Globus pallidus (tissue), 1 donor: ENCODE results near the gene CD6.

Experiments
- DNase-seq: peaks from one replicate; pipeline ENCODE4 v3.0.0-alpha.2; 2015; ENCODE audit warnings: low spot score

Gene CD6

GRCh38 chr11:61026121-61027031, 54.9 kb downstream of the CD6 start:
- DNase-seq = peak; percentile 35

DNA sequence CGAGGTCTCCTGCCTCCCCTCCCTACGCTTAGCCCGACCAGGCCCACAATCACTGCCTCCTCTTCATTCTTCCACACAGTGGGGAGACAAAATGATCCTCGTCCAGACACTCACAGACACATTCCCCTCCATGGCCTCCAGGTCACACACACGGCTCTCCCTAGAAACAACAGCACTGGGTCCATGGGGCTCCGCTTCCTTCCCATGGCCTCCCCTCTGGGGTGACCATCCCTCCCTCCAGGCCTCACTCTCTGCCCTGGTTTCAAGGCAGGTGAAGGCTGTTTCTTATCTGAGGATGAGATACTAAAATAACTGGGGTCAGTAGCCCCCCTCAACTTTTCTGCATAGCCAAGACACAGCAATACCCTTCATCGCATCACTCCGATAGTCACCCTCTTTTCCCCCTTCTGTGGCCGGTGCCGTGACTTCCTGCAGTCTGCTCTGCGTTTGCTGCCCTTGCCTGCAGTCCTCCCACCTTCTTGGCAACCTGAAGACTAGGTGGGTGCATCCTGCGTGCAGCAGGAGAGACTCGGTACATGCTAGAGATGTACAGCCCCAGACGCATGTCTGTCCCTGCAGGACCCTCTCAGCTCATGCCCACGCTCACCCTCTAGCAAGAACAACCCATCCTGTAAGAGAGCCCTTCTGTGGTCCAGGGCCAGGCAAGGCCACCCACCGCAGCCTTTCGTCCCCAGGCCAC, 55.8 kb downstream of the CD6 start:
- no peak for DNase-seq

DNA sequence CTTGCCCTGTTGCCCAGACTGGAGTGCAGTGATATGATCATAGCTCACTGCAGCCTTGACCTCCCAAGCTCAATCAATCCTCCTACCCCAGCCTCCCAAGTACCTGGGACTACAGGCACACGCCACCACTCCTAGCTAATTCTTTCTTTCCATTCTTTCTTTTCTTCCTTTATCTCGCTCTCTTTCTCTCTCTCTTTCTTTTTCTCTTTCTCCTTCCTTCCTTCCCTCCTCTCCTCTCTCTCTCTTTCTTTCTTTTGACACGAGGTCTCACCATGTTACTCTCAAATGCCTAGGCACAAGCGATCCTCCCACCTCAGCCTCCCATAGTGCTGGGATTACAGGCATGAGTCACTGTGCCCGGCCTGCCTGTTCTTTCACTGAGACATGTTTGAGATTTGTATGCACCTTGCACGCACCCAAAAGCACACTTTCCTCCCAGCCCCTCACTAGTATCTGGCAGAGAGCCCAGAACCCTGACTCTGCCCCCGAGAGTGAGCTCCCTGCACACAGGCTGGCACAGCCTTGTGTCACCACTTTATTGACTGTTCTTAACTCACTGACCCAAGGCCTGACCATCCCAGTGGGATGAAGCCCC, 56.8 kb downstream of the CD6 start:
- DNase-seq = no peak

GRCh38 chr11:61032824-61033223, 61.3 kb downstream of the CD6 start:
- no peak for DNase-seq

GRCh38 chr11:61033417-61033816, 61.9 kb downstream of the CD6 start:
- no peak for DNase-seq

DNA sequence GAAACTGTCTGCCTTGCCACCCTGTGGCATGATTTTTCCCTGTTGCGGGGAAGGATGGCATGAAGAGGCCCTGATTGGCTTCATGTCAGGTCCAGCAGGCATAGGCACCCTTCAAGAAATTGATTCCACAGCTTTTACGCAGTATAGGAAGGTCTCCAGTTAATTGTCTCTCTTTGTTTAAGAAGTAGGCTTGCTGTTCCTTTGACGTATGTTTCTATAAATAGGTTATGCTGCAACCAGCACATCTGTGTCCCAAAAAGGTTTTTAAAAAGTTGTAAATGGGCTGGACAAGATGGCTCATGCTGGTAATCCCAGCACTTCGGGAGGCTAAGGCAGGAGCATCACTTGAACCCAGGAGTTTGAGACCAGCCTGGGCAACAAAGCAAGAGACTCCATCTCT, 62.6 kb downstream of the CD6 start:
- no peak for DNase-seq

GRCh38 chr11:61034704-61035525, 63.4 kb downstream of the CD6 start:
- DNase-seq = no peak

DNA sequence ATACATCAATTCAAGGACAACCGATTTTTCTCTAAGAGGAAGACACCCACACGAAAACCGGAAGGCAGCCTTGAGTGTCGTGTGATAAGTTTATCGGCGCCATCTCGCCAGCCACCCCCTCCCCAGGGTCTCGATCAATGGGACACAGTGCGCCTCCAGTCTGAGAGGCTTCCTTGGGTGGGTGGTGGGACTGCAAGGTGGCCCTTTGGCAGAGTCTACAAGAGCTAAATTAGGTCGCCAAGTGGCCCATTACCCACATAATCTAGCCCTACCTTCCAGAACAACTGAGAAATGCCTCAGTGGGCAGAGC, 64.0 kb downstream of the CD6 start:
- no peak for DNase-seq

- no peak for DNase-seq
Observed at GRCh38 chr11:61037441-61038093, 66.1 kb downstream of the CD6 start.

- DNase-seq = no peak
Observed at GRCh38 chr11:61039916-61040315, 68.4 kb downstream of the CD6 start.

DNA sequence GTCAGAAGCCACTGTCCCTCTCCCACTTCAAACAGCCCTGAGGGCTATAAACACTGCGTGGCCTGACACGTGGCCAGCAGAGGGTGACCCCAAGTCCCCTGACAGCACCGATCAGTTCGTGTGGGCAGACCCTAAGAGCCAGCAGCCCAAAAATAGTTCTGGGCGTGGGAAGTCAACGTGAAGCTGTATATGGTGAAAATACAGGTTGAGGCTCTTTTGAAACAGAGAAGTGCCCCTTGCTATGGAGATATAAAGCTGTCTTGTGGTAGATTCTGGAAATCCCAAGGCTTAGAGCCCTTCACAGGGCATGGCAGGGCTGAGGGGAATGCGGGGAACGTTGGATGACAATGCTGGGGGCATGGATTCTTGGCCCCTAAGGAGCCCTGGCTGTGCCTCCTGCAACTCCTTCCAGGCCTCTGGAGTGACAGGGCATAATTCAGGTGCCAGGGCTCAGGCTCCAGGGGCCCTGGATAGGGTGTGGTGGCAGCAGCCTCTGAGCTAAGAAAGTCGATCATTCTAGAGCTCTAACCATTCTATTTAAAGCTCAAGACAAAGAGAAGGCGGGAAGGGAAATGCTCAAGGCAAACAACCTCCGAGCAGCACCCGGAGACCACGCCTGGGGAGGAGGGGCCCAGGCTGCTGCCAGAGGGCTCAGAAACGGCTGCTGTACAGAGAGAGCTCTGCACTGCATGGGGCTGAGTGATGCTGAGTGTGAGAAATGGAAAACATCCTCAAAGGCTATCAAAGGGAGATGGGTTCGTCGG, 70.5 kb downstream of the CD6 start:
- no peak for DNase-seq

GRCh38 chr11:61042537-61042936, 71.1 kb downstream of the CD6 start:
- DNase-seq = no peak

DNA sequence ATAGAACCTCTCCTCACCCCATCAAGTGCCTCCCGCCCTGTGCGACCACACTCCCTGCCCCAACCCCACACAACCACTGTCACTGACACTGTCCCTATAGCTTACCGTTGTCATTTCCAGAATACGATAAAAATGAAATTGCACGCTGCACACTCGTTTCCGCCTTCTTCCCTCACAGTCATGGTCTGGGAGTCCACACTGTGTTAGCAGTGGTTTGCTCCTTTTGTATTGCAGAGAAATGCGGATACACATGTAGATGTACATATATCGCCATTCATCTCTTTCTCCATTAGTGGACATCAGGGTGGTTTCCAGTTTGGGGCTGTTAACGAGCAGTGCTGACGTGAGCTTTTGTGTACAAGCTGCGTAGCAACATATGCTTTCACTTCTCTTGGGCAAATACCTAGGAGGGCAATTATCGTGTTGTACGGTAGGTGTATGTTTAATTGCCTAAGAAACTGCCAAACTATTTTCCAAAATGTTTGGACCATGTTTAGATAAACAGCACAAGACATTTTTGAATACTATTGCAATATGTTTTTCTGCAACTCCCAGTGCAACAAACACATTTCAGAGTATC, 71.6 kb downstream of the CD6 start:
- no peak for DNase-seq

DNA sequence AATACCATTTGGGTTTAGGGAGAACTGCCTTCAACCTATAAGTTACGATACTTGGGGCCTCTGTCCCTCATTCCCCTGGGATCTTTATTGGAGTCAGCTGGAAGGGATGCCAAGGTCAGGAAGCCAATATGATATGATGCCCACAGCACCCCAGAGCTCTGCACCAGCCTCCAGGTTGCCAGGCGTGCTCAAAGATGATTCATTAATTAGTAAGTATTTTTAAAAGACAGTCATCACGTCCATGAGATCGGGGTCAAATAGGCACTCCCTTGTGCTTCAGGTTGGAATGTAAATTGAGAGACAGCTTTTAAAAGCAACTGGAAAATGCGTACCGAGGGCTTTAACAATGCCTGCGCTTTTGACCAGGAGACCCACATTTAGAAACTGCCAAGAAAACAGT, 73.8 kb downstream of the CD6 start:
- no peak for DNase-seq

DNA sequence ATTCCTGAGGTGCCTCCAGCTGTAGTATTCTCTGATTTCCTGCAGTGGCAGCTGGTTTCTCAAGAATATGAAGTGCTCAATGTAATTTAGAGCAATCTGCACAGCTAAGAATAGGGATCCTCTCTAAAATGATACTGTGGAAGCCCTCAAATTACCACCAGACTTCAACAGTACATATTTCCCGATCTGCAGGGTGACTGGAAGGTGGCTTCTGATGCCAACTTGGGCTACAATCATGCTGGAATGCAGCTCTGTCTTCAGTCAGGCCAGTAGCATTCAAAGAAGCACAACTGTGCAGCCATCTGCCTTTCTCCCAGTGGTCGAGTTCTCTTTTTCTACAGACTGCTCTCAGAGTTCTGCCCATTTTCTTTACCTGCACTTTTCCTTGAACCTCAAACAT, 75.4 kb downstream of the CD6 start:
- DNase-seq = no peak

DNA sequence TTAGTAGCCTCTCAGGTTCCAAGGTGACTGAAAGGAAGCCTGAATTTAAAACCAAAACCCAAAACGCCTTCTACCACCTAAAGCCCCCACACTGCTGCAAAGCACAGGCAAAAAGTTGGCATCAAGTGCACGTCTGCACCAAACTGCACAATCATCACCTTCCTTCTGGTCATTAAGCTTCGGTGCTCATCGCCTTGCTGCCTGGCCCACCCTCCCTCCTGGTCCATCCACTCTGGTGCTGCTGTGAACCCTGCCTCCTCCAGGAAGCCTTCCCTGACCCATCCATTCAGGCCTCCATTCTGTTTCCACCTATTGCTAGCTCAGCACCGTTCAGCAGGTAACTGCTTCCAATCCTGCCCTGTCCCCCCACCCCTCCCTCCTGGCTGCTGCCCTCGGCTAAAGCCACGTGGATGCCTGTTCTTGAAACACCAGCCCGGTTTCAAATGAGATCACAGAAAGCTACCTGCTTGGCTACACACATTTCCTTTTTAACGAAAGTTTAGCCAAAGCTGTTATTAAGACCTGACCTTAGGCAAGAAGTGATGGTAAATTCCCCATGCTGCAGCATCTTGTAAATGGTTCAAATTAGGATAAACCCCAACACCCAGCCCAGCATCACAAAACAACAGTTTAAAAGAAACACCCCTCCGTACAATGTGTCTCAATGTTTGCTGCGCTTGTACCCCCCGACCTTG, 77.0 kb downstream of the CD6 start:
- DNase-seq = no peak

DNA sequence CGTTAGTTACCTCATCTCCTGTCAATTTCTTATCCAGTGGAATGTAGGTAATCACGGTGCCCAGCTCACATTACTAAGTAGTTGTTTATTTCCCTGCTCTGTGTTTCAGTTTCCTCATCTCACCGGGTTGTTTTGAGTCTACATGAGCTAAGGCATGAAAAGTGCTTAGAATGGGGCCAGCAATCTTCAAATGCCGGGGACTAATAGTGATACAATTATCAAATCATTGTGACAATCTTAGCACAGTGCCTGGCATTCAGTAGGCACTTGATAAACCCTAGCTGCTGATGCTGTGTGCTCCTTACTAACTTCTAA, 77.5 kb downstream of the CD6 start:
- DNase-seq = no peak

DNA sequence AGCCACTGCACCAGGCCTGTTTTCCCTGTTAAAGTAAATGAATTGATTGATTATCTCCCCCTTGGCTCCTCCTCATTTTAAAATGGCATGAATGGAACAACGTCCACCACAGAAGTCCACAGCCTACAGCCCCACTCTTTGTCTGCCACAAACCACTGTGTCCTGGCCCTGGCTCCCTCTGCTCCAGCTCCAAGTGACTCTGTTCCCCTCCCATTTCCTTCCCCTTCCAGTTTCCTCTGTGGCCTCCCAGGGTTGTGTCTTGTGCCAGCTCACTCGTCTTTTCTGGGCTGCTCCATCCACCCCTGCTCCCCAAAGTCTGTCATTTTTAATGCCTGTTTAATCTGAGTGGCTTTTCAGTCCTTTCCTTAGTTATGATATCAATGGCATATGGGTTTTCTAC, 78.4 kb downstream of the CD6 start:
- no peak for DNase-seq

- no peak for DNase-seq
Observed at GRCh38 chr11:61052182-61052972, 80.9 kb downstream of the CD6 start.
